ENCODE results near the gene TSPAN1.

GRCh38 chr1:46181343-46182260 lies 6.7 kb downstream of the TSPAN1 start:
- TF ChIP-seq MAX (IDR thresholded peaks at IDR 0.05; ENCODE audit: low read depth): peak; percentile 74
- TF ChIP-seq CTCF (IDR thresholded peaks at IDR 0.05): no peak
- TF ChIP-seq FOSL2 (IDR thresholded peaks at IDR 0.05; ENCODE audit: borderline replicate concordance, low read depth): no peak
